ENCODE measurements around the gene SCYGR1. TPM values are rescaled to one million over a fixed set of nuclear protein-coding genes. Genes with fewer than 3 reads are reported as not detected.

The SCYGR1 gene
- total and polyA plus RNA-seq, 2 of the 13 experiments (the other 11 are each of a cell fraction or from before 2014, with no cell fraction given): not detected

DNA sequence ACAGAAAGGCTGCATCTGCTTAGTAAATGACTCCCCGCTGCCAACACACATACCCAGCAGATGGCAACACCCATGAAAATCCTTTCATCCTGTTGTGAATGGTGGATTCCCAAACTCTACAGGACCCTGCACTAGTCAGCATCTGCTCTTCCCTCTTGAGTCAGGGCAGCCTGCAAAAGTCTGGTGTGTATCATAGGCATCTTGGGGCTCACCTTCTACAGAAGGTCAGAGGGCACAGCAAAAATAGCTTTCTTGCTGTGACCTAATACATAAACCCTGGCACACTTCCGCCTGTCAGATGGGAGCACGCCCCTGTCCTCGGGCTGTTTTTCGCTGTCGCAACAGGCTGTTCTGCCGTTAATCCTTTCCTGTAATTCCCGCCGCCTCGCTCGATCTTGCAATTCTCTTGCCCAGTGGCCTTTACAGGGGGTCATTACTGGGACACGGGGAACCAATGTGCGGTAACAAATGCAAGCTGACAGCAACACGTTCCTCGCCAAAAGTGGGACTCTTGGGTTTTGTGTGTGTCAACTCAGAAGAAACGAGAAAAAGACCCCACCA lies 19.9 kb upstream of the SCYGR1 start (continued):
- TF ChIP-seq, protein P1, sequence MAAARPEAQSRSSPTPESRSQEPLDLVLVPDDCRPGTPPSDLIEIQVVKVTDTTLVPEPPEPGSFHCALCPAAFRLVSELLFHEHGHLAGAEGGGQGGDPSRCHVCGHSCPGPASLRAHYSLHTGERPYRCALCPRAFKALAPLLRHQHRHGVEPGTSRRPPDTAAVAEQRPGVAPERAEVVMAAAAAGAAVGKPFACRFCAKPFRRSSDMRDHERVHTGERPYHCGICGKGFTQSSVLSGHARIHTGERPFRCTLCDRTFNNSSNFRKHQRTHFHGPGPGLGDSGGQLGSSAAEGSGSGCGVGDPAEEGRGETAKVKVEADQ (CRISPR knock-in tag; IDR thresholded peaks at IDR 0.05; ENCODE audit: borderline replicate concordance): no peak

DNA sequence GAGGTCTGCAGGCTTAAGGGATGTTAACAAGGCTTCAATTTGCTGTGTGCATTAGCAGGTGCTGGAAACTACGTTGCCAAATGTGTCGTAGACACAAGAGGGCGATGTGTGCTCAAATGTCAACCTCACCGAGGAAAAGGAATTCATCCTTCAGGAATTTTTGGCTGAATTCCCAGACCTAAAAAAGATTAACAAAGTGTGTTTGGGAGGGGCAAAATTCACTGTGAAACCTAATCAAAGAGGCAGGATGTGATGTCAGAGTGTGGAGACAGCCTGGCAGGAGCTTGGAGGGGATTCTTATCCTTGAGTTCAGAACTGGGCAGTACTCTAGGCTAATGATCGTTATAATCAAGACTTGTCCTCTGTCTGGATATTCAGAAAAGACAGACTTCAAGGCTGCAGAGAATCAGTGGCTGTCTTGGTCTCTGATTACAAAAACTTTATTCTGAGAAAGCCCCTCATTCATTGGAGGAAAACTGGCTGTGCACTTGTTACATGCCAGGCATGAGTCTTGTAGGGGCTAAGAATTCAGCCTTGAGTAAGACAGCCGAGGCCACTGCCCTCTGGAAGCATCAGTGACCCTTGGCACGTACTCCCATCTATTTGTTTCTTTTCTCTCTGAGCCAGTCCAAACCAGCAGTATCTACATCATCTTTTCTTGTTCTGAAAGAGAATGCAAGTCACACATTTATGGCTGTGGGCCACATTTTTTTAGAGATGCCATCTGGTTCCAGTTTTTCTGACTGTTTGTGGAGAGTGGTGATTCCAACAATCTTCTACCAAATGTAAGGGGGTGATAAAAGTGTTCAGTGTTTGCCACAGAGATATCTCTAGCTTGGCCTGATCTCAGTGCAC lies 18.7 kb upstream of the SCYGR1 start:
- in situ Hi-C loops (cut with HindIII; ENCODE audit: extremely low pct_ligation_motif_present, low pct_unique_long_range_greater_than_20kb): loop anchor here (5.0 to 10.0 kb wide), 2 partner anchors 61 to 248 kb away; no protein-coding TSS in a partner anchor
- TF ChIP-seq HMGA1 (CRISPR knock-in tag; conservative IDR thresholded peaks at IDR 0.05) (no peak), PTBP1 (IDR thresholded peaks at IDR 0.05; ENCODE audit: low read depth, low read length, poor library complexity, severe bottlenecking) (no peak), ZNF431 (CRISPR knock-in tag; IDR thresholded peaks at IDR 0.05; ENCODE audit: borderline replicate concordance, low read depth) (no peak), ZNF660 (CRISPR knock-in tag; IDR thresholded peaks at IDR 0.05; ENCODE audit: borderline replicate concordance, low read depth) (no peak), TOPORS (CRISPR knock-in tag; IDR thresholded peaks at IDR 0.05) (peak; percentile 78), ZNF484 (CRISPR knock-in tag; IDR thresholded peaks at IDR 0.05; ENCODE audit: borderline replicate concordance, low read depth) (no peak), ONECUT2 (CRISPR knock-in tag; IDR thresholded peaks at IDR 0.05) (no peak; the same call in 1 of the 2 replicates)
- TF ChIP-seq, protein P2, sequence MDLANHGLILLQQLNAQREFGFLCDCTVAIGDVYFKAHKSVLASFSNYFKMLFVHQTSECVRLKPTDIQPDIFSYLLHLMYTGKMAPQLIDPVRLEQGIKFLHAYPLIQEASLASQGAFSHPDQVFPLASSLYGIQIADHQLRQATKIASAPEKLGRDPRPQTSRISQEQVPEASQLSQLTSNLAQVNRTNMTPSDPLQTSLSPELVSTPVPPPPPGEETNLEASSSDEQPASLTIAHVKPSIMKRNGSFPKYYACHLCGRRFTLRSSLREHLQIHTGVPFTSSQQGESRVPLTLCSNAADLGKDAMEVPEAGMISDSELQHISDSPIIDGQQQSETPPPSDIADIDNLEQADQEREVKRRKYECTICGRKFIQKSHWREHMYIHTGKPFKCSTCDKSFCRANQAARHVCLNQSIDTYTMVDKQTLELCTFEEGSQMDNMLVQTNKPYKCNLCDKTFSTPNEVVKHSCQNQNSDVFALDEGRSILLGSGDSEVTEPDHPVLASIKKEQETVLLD (CRISPR knock-in tag; IDR thresholded peaks at IDR 0.05; ENCODE audit: low read depth): no peak
- TF ChIP-seq, protein P3, sequence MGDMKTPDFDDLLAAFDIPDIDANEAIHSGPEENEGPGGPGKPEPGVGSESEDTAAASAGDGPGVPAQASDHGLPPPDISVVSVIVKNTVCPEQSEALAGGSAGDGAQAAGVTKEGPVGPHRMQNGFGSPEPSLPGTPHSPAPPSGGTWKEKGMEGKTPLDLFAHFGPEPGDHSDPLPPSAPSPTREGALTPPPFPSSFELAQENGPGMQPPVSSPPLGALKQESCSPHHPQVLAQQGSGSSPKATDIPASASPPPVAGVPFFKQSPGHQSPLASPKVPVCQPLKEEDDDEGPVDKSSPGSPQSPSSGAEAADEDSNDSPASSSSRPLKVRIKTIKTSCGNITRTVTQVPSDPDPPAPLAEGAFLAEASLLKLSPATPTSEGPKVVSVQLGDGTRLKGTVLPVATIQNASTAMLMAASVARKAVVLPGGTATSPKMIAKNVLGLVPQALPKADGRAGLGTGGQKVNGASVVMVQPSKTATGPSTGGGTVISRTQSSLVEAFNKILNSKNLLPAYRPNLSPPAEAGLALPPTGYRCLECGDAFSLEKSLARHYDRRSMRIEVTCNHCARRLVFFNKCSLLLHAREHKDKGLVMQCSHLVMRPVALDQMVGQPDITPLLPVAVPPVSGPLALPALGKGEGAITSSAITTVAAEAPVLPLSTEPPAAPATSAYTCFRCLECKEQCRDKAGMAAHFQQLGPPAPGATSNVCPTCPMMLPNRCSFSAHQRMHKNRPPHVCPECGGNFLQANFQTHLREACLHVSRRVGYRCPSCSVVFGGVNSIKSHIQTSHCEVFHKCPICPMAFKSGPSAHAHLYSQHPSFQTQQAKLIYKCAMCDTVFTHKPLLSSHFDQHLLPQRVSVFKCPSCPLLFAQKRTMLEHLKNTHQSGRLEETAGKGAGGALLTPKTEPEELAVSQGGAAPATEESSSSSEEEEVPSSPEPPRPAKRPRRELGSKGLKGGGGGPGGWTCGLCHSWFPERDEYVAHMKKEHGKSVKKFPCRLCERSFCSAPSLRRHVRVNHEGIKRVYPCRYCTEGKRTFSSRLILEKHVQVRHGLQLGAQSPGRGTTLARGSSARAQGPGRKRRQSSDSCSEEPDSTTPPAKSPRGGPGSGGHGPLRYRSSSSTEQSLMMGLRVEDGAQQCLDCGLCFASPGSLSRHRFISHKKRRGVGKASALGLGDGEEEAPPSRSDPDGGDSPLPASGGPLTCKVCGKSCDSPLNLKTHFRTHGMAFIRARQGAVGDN (CRISPR knock-in tag; IDR thresholded peaks at IDR 0.05): no peak

More for the DNA sequence above, 18.7 kb upstream of the SCYGR1 start:
- WGBS (ENCODE audit: low lambda C conversion rate): 7% methylated on average over 7 of the region's 7 CpGs
- Histone ChIP-seq H3K4me1 (ENCODE audit: insufficient read depth, low read length) (peaks cover 20% of the 10 kb centered on the region), H3K27ac (ENCODE audit: extremely low read length, insufficient read depth, low read length) (peak overlapping the region; percentile 51), H3K4me2 (ENCODE audit: low read depth, low read length) (peak overlapping the region; percentile 64), H3K79me2 (ENCODE audit: insufficient read depth, low read length) (no peaks in the 10 kb centered on the region), H4K20me1 (ENCODE audit: insufficient read depth, low read length) (no peaks in the 10 kb centered on the region), H3K9me3 (ENCODE audit: low read length) (no peaks in the 10 kb centered on the region), H3K27me3 (ENCODE audit: control insufficient read depth in 1 of 2, insufficient read depth in 2 of 2, low read length in 2 of 2) (peaks cover 0 to 4% of the 10 kb centered on the region in 2 experiments; a peak in 1 of 5 replicates), H2AFZ (ENCODE audit: low read length) (peak overlapping the region; percentile 33), H3K36me3 (replicated peaks in 1 of 2; ENCODE audit: control insufficient read depth in 1 of 2, insufficient read depth in 2 of 2, low read length in 2 of 2) (no peaks in the 10 kb centered on the region), H3K4me3 (replicated peaks in 1 of 3; ENCODE audit: insufficient read depth in 1 of 3, low read depth in 2 of 3, low read length in 3 of 3) (peak overlapping the region in 2 of 3 experiments; percentile 2 to 24; a peak in 1 of 6 replicates), H3K9ac (ENCODE audit: insufficient read depth, low read depth, low read length) (peak overlapping the region; percentile 34; the same call in 1 of the 2 replicates)
- POLR2A ChIA-PET: interaction anchor here (1.2 to 2.3 kb wide), 6 partner anchors 9 to 407 kb away, joined by 3 to 8 read pairs (median 6); partner anchors contain the start of gene CCL20
- FAIRE-seq (peak; percentile 99), ATAC-seq (peak; percentile 93), DNase-seq (ENCODE audit: low spot score) (peak; percentile 99)
- BruUV-seq (replicated peaks): TSS peak; percentile 99
- intact Hi-C loops (cut with micrococcal nuclease; ENCODE audit: unreplicated experiment): loop anchor here (1.0 to 5.0 kb wide), 7 partner anchors 45 to 412 kb away; partner anchors contain the start of gene AGFG1
- CTCF ChIA-PET (ENCODE audit: low intra/inter-chr PET ratio, low total read pairs): interaction anchor here (0.6 to 2.0 kb wide), 3 partner anchors 46 to 360 kb away, joined by 3 to 12 read pairs (median 11); partner anchors contain the start of gene AGFG1

All from HepG2 (cell line).